Osteoblast (primary cell): Measurements from ENCODE around the gene TBC1D19. TPM values are rescaled to one million over a fixed set of nuclear protein-coding genes. Genes with fewer than 3 reads are reported as not detected.

Experiments used
- DNase-seq: peaks from one replicate; pipeline ENCODE4 v3.0.0; 2011; ENCODE audit warnings: low spot score, mixed read lengths; ENCODE audit not compliant: insufficient read length; ENCODE audit errors: missing footprints
- H2AFZ ChIP-seq: 2 replicates; pipeline ENCODE4 v1.6.0; 2011; ENCODE audit warnings: mild to moderate bottlenecking, low read length
- H3K27ac ChIP-seq: 2 replicates; pipeline ENCODE4 v1.5.1; 2011; ENCODE audit warnings: mild to moderate bottlenecking, low read depth, low read length, moderate library complexity
- H3K27me3 ChIP-seq: 2 replicates; pipeline ENCODE4 v1.6.0; 2012; ENCODE audit warnings: mild to moderate bottlenecking, control low read depth, inconsistent platforms, low read length, moderate library complexity; ENCODE audit not compliant: insufficient read depth
- H3K36me3 ChIP-seq: 2 replicates; pipeline ENCODE4 v1.5.1; 2011; ENCODE audit warnings: mild to moderate bottlenecking, low read length, control low read depth, moderate library complexity; ENCODE audit not compliant: insufficient read depth
- H3K4me1 ChIP-seq: 2 replicates; pipeline ENCODE4 v1.5.1; 2011; ENCODE audit warnings: mild to moderate bottlenecking, low read length, control low read depth, moderate library complexity; ENCODE audit not compliant: insufficient read depth
- H3K4me2 ChIP-seq: 2 replicates; pipeline ENCODE4 v1.6.0; 2011; ENCODE audit warnings: mild to moderate bottlenecking, low read length; ENCODE audit not compliant: insufficient read depth
- H3K4me3 ChIP-seq: fragments of 200-600 bp; sonication (generic); 3 replicates; pipeline ENCODE4 v1.5.1; 2012; ENCODE audit warnings: mild to moderate bottlenecking, low read length, inconsistent platforms; ENCODE audit not compliant: insufficient read depth
- H3K79me2 ChIP-seq: 2 replicates; pipeline ENCODE4 v1.6.0; 2012; ENCODE audit warnings: mild to moderate bottlenecking, low read length, control low read depth, inconsistent platforms; ENCODE audit not compliant: insufficient read depth
- H3K9me3 ChIP-seq: 2 replicates; pipeline ENCODE4 v1.5.1; 2011; ENCODE audit warnings: low read depth, low read length, control low read depth
- H4K20me1 ChIP-seq: 2 replicates; pipeline ENCODE4 v1.6.0; 2012; ENCODE audit warnings: mild to moderate bottlenecking, low read length, control low read depth; ENCODE audit not compliant: insufficient read depth
- CTCF ChIP-seq: IDR thresholded peaks from 2 replicates; pipeline ENCODE4 v1.5.1; 2011; ENCODE audit warnings: mild to moderate bottlenecking, low read depth, low read length, moderate library complexity; ENCODE audit errors: extremely low read depth
- total RNA-seq: library from RNA; depleted of rRNA; stranded (reverse); fragments of >200 nt; gene quantifications from 2 replicates; pipeline ENCODE4 v1.2.3, GENCODE V29; 2012

Gene TBC1D19
- total RNA-seq, 1 donor, result 56.1 TPM

DNA sequence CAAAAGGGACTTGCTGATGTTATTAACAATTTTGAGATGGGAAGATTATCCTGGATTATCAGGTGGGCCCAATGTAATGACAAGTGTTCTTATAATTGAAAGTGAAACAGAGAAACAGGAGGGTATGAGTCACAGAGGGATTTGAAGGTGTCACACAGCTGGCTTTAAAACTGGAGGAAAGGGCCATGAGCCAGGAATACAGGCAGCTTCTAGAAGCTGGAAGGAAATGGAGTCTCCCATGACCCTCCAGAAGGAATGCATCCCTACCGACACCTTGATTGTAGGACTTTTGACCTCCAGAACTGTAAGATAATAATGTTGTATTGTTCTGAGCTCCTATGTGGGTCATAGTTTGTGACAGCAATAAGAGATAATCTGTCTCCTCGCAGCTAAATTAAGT lies 178.8 kb downstream of the TBC1D19 start:
- no peaks in the 10 kb centered on the region for H3K4me1 ChIP-seq
- no peak overlapping the region for H3K4me3 ChIP-seq
- DNase-seq, result no peak
- TF ChIP-seq CTCF, result no peak
- H3K27me3 ChIP-seq, result no peaks in the 10 kb centered on the region
- H3K79me2 ChIP-seq, result no peaks in the 10 kb centered on the region
- no peak overlapping the region for H3K4me2 ChIP-seq
- no peak overlapping the region for H2AFZ ChIP-seq
- H3K36me3 ChIP-seq, result peaks cover 11% of the 10 kb centered on the region
- no peak overlapping the region for H3K27ac ChIP-seq
- H4K20me1 ChIP-seq, result no peaks in the 10 kb centered on the region
- H3K9me3 ChIP-seq, result no peaks in the 10 kb centered on the region

- Histone ChIP-seq H3K79me2 (no peaks in the 10 kb centered on the region), H3K9me3 (no peaks in the 10 kb centered on the region), H3K27ac (no peak overlapping the region), H3K4me2 (no peak overlapping the region), H4K20me1 (no peaks in the 10 kb centered on the region), H3K4me1 (no peaks in the 10 kb centered on the region), H3K27me3 (no peaks in the 10 kb centered on the region), H3K36me3 (peaks cover 11% of the 10 kb centered on the region), H2AFZ (no peak overlapping the region), H3K4me3 (no peak overlapping the region)
- TF ChIP-seq CTCF, result no peak
- DNase-seq, result no peak
Measured at GRCh38 chr4:26763063-26763462, 179.2 kb downstream of the TBC1D19 start.

GRCh38 chr4:26763648-26764047 lies 179.8 kb downstream of the TBC1D19 start:
- TF ChIP-seq CTCF, result no peak
- no peak for DNase-seq
- Histone ChIP-seq H3K4me1 (no peaks in the 10 kb centered on the region), H3K4me3 (no peak overlapping the region), H4K20me1 (no peaks in the 10 kb centered on the region), H3K4me2 (no peak overlapping the region), H3K27ac (no peak overlapping the region), H2AFZ (no peak overlapping the region), H3K79me2 (no peaks in the 10 kb centered on the region), H3K36me3 (peaks cover 11% of the 10 kb centered on the region), H3K9me3 (no peaks in the 10 kb centered on the region), H3K27me3 (no peaks in the 10 kb centered on the region)

- H3K4me1 ChIP-seq, result no peaks in the 10 kb centered on the region
- peaks cover 11% of the 10 kb centered on the region for H3K36me3 ChIP-seq
- H4K20me1 ChIP-seq, result no peaks in the 10 kb centered on the region
- H3K4me3 ChIP-seq, result no peak overlapping the region
- H3K9me3 ChIP-seq, result no peaks in the 10 kb centered on the region
- H3K27me3 ChIP-seq, result no peaks in the 10 kb centered on the region
- H3K4me2 ChIP-seq, result no peak overlapping the region
- DNase-seq, result no peak
- H2AFZ ChIP-seq, result no peak overlapping the region
- no peak overlapping the region for H3K27ac ChIP-seq
- H3K79me2 ChIP-seq, result no peaks in the 10 kb centered on the region
- no peak for TF ChIP-seq CTCF
Measured at GRCh38 chr4:26764231-26764630, 180.3 kb downstream of the TBC1D19 start.
